LNCaP clone FGC (cell line): ENCODE results near the gene SIGLEC5.
"Not testable (repeated sequence)": the region's sequence is repeated elsewhere in the genome, so short reads cannot be mapped to it uniquely, and the experiment has no call there.

Source experiments
- DNase-seq: peaks from one replicate; pipeline ENCODE4 v3.0.0-alpha.2; 2011; ENCODE audit warnings: low read depth
- H3K4me3 ChIP-seq: 2 replicates; pipeline ENCODE4 v1.5.1; 2011; ENCODE audit warnings: mild to moderate bottlenecking, low read depth, low read length, control low read depth
- TF ChIP-seq, protein P1 (sequence below): IDR thresholded peaks from 2 replicates; pipeline ENCODE4 v1.5.1; 2012; ENCODE audit warnings: mild to moderate bottlenecking; ENCODE audit not compliant: control insufficient read depth, insufficient read depth; ENCODE audit errors: extremely low read depth

Gene SIGLEC5

DNA sequence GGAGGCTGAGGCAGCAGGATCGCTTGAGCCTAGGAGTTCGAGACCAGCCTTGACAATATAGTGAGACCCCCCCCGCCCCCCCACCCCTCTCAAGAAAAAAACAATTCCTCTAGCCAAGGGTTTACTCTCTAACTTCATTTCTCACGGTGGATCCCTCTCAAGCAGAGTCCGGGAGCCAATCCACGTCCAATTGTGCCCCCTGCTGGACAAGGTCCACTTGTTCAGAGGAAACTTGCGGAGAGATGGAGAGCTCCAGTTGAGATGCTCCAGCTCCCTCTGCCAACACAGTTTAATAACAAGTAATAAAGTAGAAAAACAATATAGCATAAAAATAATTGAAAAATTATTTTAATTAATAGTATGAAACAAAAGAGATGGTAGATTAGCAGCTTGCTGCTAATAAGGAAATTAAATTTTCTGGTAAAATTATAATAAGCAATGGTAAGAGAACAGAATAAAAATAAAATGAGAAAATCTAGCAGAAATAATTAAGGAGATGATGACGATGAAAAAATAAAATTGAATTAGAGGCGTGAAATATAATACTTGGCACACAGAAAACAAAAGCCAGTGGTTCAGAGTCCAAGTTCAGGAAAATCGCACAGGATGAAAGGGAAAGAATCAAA, 30.9 kb upstream of the SIGLEC5 start:
- DNase-seq, result peak; percentile 46
- no peak overlapping the region for H3K4me3 ChIP-seq
- TF ChIP-seq, protein P1, sequence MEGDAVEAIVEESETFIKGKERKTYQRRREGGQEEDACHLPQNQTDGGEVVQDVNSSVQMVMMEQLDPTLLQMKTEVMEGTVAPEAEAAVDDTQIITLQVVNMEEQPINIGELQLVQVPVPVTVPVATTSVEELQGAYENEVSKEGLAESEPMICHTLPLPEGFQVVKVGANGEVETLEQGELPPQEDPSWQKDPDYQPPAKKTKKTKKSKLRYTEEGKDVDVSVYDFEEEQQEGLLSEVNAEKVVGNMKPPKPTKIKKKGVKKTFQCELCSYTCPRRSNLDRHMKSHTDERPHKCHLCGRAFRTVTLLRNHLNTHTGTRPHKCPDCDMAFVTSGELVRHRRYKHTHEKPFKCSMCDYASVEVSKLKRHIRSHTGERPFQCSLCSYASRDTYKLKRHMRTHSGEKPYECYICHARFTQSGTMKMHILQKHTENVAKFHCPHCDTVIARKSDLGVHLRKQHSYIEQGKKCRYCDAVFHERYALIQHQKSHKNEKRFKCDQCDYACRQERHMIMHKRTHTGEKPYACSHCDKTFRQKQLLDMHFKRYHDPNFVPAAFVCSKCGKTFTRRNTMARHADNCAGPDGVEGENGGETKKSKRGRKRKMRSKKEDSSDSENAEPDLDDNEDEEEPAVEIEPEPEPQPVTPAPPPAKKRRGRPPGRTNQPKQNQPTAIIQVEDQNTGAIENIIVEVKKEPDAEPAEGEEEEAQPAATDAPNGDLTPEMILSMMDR, result peak; percentile 86

- TF ChIP-seq, protein P1, result peak; percentile 21; the same call in 1 of the 2 replicates
- no peak for DNase-seq
- no peak overlapping the region for H3K4me3 ChIP-seq
Measured at GRCh38 chr19:51654783-51655182, 24.6 kb upstream of the SIGLEC5 start.

DNA sequence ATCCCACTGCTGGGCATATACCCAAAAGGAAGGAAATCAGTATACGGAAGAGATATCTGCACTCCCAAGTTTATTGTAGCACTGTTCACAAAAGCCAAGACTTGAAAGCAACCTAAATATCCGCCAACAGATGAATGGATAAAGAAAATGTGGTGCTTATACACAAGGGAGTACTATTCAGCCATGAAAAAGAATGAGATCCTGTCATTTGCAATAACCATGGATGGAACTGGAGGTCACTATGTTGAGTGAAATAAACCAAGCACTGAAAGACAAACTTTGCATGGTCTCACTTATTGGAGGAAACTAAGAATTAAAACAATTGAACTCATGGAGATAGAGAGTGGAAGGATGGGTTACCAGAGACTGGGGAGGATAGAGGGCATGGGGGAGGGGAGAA, 23.0 kb upstream of the SIGLEC5 start:
- H3K4me3 ChIP-seq, result no peak overlapping the region
- TF ChIP-seq, protein P1, result no peak
- no peak for DNase-seq

DNA sequence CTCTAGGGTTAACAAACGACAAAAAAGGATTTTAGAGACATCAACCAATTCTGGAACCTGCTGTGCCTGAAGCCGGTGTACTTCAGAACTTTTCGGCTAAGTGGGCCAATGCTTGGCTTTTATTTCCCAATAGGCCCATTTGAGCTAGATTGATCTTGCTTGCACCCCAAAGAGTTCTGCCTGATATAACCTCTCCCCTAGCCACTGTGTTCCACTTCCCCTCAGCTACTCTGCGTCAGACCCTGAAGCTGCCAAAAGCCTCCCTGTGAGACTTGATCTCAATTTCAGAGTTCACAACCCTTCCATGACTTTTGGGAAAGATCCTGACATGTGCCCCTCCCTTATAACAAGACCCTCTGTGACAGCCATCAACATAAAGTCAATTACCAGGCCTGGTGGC, 22.1 kb upstream of the SIGLEC5 start:
- no peak for DNase-seq
- H3K4me3 ChIP-seq, result no peak overlapping the region
- TF ChIP-seq, protein P1, result no peak

DNA sequence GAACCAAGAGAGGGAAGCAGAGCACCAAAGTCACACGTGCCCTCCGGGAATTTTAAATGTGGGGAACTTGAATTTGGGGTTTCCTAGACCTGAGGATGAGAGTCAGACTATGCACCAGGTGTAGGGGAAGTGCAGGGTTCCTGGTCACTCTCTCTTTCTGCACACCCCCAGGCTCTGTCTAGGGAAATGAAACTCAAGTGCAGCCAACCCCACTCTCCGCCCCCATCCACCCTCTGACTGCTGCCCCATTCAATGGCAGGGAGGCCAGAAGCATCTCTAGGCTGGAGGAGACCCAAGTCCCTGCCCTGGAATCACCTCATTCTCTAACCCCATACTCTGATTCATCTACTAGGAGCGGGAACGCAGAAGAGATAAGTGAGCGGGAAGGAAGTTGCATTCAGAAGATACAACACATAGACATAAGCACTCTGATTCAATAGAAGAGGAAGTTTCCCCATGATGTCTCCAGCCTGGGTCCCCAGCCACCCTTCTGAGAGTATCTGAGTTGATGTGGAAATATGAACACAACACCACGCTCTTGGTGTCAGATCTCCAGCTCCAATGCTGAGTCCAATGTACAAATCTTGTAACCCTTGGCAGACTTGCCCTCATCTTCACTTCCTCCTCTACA, 21.1 kb upstream of the SIGLEC5 start:
- no peak for DNase-seq
- TF ChIP-seq, protein P1, result no peak
- no peak overlapping the region for H3K4me3 ChIP-seq

GRCh38 chr19:51647318-51647717, 17.1 kb upstream of the SIGLEC5 start:
- no peak overlapping the region for H3K4me3 ChIP-seq
- TF ChIP-seq, protein P1, result no peak
- no peak for DNase-seq

DNA sequence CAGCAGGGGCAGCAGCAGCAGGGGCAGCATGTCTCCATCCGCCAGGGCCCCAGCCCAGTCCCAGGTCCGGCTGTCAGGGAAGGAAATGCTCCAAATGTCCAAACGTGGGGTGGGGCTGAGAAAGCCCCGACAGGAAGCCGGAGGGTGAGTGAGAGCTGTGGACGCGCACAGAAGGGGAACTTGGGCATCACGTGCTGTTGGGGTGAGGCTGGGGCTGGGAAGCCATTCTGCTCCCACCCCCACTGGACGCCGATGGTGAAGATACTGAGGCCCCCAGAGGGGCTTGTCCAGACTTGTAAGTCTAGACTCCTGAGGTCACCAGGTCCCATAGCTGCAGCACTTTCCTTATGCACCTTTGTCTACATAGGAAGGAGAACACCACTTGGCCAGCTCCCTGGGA, 16.5 kb upstream of the SIGLEC5 start, which contains the start of gene SIGLEC14:
Gene SIGLEC14 (minus strand): TSS at position 96 of the 400 bp plus-strand sequence. CDS start 66 bp downstream, at position 30.
- DNase-seq, H3K4me3 ChIP-seq: not testable (repeated sequence)
